ENCODE results near the gene INAFM1.

INAFM1 gene

DNA sequence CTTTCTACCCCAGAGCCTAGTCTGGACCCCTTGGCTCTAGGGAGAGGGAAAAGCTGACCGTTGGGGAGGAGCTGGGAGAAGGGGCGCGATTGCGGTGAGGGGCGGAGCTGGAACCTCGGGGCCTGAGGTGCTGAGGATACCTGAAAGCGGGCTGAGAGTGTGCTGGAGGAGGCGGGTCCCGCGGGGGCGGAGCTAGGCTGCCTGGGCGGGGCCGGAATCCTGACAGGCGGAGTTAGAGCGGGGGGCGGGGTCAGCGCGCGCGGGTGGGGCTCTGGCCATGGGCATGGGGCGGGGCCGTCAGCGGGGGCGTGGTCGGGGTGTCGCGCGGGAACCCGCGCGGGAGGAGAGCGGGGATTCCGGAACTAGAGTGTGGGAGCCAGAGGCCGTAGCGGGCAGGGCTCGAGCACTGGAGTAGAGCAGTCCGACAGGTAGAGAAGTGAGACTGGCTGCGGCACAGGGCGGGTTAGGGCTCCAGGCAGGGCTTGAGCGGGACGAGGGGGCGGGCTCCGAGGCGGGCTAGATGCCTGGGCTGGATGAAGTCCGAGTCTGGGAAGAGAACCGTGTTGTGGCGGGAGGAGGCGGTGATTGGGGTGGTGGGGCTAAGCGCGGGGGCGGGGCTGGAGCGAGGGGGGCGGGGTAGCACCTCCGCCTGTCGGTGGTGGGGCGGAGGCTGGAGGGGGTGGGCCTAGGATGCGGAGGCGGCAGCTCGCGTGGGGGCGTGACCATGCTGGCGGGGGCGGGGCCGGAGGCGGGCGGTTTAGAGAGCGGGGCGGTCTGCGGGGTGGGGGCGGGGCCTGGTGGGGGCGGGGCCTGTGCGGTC is at the start of gene INAFM1:
TSS of gene INAFM1 (plus strand) at position 815 of the 820 bp plus-strand sequence. CDS start 35 bp downstream, outside the sequence.
- H3K36me3 ChIP-seq (ENCODE audit: insufficient read depth, low read depth, low read length): peaks cover 14% of the 10 kb centered on the region
- H3K4me1 ChIP-seq (ENCODE audit: insufficient read depth, low read length): peaks cover 6% of the 10 kb centered on the region; the same call in 1 of the 2 replicates
- H3K9ac ChIP-seq (ENCODE audit: low read depth, low read length): peak within 1 kb of the TSS; percentile 93
- H3K4me3 ChIP-seq (ENCODE audit: low read length): peak within 1 kb of the TSS; percentile 88
- no peaks in the 10 kb centered on the region for H3K9me3 ChIP-seq (ENCODE audit: insufficient read depth, low read depth, low read length)
- H3K27ac ChIP-seq (ENCODE audit: low read length): peak within 1 kb of the TSS; percentile 93
- H3K27me3 ChIP-seq (ENCODE audit: insufficient read depth, low read length): peaks cover 15% of the 10 kb centered on the region

DNA sequence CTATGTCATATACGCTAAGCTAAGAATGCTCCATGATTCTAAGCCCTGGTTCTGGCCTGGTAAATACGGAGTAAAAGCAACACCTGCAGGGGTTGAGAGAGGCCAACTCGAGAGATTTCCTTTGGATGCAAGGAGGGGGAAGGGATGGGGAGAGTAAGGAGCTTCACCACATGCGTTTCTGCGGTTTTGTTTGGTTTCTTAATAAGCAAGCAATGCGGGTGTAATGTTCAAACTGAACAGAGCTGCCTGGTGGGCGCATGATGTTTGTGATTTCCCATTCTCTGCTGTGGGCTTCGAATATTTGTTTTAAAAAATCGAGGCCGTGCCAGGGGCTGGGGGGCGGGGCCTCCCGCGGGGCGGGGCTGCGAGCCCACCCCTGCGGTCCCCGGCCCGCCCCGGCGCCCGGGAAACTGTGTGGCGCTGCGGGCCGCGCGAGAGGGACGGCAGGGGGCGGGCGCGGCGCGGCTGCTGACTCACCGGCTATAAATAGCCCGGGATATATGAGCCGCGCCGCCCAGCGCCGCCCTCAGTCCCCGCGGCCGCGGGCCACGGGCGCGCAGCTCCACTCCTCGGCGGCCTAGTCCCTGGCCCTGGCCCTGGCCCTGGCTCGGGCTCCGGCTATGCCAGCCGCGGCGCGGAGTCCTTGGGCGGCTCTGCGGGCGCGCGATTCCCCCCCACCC is 48.8 kb upstream of the INAFM1 start:
- H3K9ac ChIP-seq (ENCODE audit: low read depth, low read length): peak overlapping the region; percentile 78; the same call in 1 of the 2 replicates
- H3K9me3 ChIP-seq (ENCODE audit: insufficient read depth, low read depth, low read length): no peaks in the 10 kb centered on the region
- H3K27me3 ChIP-seq (ENCODE audit: insufficient read depth, low read length): peaks cover 14% of the 10 kb centered on the region; the same call in 1 of the 2 replicates
- H3K36me3 ChIP-seq (ENCODE audit: insufficient read depth, low read depth, low read length): peaks cover 9% of the 10 kb centered on the region
- H3K4me3 ChIP-seq (ENCODE audit: low read length): peak overlapping the region; percentile 78; the same call in 1 of the 2 replicates
- H3K27ac ChIP-seq (ENCODE audit: low read length): peak overlapping the region; percentile 84
- peaks cover 8% of the 10 kb centered on the region; the same call in 1 of the 2 replicates for H3K4me1 ChIP-seq (ENCODE audit: insufficient read depth, low read length)

DNA sequence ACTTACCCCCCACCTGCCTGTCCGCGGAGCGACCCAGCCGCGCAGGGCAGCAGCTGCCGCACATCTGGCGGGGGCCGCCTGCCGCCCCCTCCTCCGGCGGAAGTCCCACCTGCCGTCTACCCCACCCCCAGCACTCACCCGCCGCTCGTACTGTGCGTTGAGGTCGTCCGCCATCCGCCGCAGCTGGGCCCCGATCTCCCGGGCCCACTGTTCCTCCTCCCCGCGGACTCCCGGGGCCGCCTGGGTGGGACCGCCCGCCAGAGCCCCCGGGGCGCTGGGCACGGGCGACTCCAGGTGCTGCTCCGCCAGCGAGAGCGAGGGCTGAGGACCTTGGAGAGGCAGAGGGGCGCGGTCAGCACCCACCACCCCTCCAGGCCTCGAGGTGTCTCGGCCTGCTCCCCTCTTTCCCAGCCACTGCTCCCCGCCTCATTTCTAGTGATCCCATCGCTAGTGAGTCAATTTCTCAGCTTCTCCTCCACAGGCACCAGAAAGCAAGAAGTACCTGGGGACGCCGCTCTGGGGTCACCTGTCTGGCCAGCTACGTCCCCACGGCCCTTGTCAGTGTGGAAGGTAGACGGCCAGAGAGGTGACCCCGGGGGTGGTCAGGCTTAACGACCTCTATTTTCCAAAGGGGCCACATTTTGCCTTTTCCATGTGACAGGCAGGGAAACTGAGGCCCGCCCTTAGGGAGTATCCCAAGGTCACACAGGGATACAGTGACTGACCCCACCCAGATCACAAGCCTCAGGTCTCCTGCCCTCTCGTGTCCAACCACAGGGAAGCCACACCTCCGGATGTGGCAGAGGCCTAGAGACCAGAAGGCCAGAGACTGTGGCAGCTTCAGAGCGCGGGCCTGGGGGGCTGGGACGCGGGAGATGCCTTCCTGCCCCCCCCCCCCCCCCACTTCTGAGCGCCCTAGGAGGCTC is 48.0 kb upstream of the INAFM1 start:
- peaks cover 10% of the 10 kb centered on the region; the same call in 1 of the 2 replicates for H3K4me1 ChIP-seq (ENCODE audit: insufficient read depth, low read length)
- H3K27ac ChIP-seq (ENCODE audit: low read length): peak overlapping the region; percentile 84
- peaks cover 14% of the 10 kb centered on the region; the same call in 1 of the 2 replicates for H3K27me3 ChIP-seq (ENCODE audit: insufficient read depth, low read length)
- no peaks in the 10 kb centered on the region for H3K9me3 ChIP-seq (ENCODE audit: insufficient read depth, low read depth, low read length)
- peak overlapping the region; percentile 78 for H3K4me3 ChIP-seq (ENCODE audit: low read length)
- peak overlapping the region; percentile 78; the same call in 1 of the 2 replicates for H3K9ac ChIP-seq (ENCODE audit: low read depth, low read length)
- peaks cover 6% of the 10 kb centered on the region; the same call in 1 of the 2 replicates for H3K36me3 ChIP-seq (ENCODE audit: insufficient read depth, low read depth, low read length)

DNA sequence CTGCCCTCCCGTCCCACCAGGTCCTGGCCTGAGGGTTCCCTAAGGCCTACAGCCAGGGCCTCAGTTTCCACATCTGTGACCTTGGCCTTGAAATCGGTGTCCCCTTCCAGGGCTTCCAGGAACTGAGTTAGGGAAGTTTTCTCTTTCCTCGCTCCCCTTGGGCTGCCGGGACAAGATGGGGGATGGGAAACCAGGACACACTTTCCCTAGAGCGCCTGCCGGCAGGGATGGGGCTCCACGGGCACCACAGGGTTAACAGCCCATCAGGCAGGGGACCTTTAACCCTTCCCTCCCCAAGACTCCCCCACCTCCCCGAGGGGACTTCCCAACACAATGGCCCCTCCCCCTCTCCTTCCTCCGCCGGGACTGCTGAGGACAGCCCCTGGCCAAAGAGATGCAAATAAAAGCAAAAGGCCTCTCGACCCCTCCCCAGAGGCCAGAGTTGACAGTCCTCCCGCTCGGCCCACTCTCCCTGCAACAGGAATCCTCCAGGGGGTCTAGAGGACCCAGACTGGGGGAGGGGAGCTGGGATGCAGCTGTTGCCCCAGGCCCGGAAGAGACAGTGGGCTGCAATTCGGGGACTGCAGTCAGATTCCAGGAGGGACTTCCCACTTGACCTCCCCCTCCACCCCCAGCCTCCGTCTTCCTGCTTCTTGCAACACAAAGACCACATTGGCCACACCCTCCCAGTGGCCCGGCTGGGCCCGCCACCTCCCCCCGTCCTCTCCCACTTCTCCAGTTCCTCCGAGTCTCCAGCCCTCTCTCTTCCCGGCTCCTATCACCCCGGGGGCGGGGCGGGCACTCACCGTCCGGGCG is 47.1 kb upstream of the INAFM1 start:
- Histone ChIP-seq H3K9ac (ENCODE audit: low read depth, low read length) (peak overlapping the region; percentile 78; the same call in 1 of the 2 replicates), H3K4me3 (ENCODE audit: low read length) (peak overlapping the region; percentile 78), H3K9me3 (ENCODE audit: insufficient read depth, low read depth, low read length) (no peaks in the 10 kb centered on the region), H3K27ac (ENCODE audit: low read length) (peak overlapping the region; percentile 84), H3K4me1 (ENCODE audit: insufficient read depth, low read length) (peaks cover 12% of the 10 kb centered on the region; the same call in 1 of the 2 replicates), H3K27me3 (ENCODE audit: insufficient read depth, low read length) (peaks cover 14% of the 10 kb centered on the region; the same call in 1 of the 2 replicates), H3K36me3 (ENCODE audit: insufficient read depth, low read depth, low read length) (no peaks in the 10 kb centered on the region)

DNA sequence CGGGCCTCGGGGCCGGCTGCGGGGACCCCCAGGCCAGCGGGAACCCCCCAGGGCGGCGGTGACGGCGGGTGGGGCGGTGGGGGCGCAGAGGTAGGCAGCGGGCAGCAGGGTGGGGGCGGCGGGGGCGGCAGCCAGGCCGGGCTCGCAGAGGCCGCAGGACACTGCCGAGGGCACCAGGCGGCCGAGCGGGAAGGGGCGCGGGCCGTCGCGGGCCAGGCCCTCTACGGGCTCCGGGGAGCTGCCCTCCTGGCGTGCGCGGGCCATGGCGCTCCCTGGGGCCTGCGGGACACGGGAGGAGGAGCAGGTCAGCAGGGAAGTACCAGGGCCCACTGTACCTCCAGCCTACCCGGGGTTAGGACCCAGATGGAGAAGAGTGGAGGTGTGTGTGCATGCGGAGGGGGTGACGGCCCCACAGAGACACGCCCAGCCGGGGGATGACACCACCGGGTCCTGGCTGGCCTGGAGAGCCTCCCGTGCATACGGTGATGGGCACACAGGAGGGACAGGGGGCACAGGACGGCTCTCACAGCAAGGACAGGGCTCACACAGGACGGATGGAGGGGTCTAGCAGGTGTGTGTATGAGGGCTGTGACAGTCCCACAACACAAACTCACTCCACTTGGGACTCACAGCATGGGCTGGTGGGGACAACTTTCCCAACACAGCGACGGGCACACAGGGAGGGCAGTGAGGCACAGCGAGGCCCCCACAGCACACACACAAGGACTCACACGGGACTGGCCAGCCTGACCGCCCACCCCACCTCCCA is 46.3 kb upstream of the INAFM1 start:
- no peaks in the 10 kb centered on the region for H3K36me3 ChIP-seq (ENCODE audit: insufficient read depth, low read depth, low read length)
- peaks cover 12% of the 10 kb centered on the region; the same call in 1 of the 2 replicates for H3K4me1 ChIP-seq (ENCODE audit: insufficient read depth, low read length)
- H3K9me3 ChIP-seq (ENCODE audit: insufficient read depth, low read depth, low read length): no peaks in the 10 kb centered on the region
- H3K27ac ChIP-seq (ENCODE audit: low read length): peak overlapping the region; percentile 60
- H3K4me3 ChIP-seq (ENCODE audit: low read length): peak overlapping the region; percentile 78
- H3K27me3 ChIP-seq (ENCODE audit: insufficient read depth, low read length): peaks cover 14% of the 10 kb centered on the region; the same call in 1 of the 2 replicates
- peak overlapping the region; percentile 78; the same call in 1 of the 2 replicates for H3K9ac ChIP-seq (ENCODE audit: low read depth, low read length)

DNA sequence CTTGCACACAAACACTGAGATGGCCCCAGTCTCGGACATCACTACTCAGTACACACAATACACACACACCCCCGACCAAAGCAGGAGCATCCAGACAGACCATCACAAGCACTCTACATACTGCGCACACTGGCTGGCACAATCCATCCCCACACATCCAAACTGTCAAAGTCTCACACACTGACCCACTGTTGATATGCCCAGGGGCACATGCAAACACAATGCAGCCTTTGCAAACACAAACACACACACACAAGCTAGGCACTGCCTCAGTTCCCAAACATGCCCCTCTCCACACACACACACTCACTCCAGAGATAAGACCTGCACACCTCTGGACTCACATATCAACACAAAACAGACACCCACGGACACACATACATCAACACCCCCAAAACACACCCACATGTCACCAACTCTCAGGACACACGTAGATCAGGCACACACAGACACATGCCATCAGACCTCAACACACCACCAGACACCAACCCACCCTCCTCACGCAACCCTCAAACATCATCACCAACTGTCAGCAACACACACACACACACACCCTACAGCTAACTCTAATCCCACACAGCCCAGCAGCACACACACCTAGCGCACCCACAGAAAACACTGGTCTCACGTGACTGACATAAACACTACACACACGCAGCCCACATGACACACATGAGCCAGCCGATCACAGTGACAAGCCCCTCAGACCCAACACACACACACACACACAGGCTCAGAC is 45.6 kb upstream of the INAFM1 start:
- H3K27me3 ChIP-seq (ENCODE audit: insufficient read depth, low read length): peaks cover 14% of the 10 kb centered on the region; the same call in 1 of the 2 replicates
- no peaks in the 10 kb centered on the region for H3K9me3 ChIP-seq (ENCODE audit: insufficient read depth, low read depth, low read length)
- H3K4me1 ChIP-seq (ENCODE audit: insufficient read depth, low read length): peaks cover 12% of the 10 kb centered on the region; the same call in 1 of the 2 replicates
- peak overlapping the region; percentile 60 for H3K27ac ChIP-seq (ENCODE audit: low read length)
- H3K9ac ChIP-seq (ENCODE audit: low read depth, low read length): peak overlapping the region; percentile 78; the same call in 1 of the 2 replicates
- peak overlapping the region; percentile 78 for H3K4me3 ChIP-seq (ENCODE audit: low read length)
- H3K36me3 ChIP-seq (ENCODE audit: insufficient read depth, low read depth, low read length): no peaks in the 10 kb centered on the region

DNA sequence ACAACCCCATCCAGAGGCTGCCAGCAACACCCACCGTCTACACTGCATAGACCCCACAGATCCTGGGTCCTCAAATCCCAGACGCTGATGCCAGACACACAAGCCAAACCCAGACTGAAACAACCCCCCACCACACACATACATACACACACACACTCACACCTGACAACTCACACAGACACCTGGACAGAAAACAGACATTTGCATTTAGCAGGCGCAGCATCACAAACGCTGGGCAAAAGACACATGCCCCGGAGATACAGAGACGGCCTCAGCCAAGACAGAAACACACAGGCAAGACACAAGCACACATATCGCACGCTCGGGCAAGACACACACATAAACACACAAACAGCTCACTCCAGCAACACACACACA is 45.0 kb upstream of the INAFM1 start:
- Histone ChIP-seq H3K27me3 (ENCODE audit: insufficient read depth, low read length) (peaks cover 14% of the 10 kb centered on the region; the same call in 1 of the 2 replicates), H3K9ac (ENCODE audit: low read depth, low read length) (peak overlapping the region; percentile 67; the same call in 1 of the 2 replicates), H3K9me3 (ENCODE audit: insufficient read depth, low read depth, low read length) (no peaks in the 10 kb centered on the region), H3K27ac (ENCODE audit: low read length) (no peak overlapping the region), H3K4me3 (ENCODE audit: low read length) (peak overlapping the region; percentile 78), H3K4me1 (ENCODE audit: insufficient read depth, low read length) (peaks cover 12% of the 10 kb centered on the region; the same call in 1 of the 2 replicates), H3K36me3 (ENCODE audit: insufficient read depth, low read depth, low read length) (no peaks in the 10 kb centered on the region)

DNA sequence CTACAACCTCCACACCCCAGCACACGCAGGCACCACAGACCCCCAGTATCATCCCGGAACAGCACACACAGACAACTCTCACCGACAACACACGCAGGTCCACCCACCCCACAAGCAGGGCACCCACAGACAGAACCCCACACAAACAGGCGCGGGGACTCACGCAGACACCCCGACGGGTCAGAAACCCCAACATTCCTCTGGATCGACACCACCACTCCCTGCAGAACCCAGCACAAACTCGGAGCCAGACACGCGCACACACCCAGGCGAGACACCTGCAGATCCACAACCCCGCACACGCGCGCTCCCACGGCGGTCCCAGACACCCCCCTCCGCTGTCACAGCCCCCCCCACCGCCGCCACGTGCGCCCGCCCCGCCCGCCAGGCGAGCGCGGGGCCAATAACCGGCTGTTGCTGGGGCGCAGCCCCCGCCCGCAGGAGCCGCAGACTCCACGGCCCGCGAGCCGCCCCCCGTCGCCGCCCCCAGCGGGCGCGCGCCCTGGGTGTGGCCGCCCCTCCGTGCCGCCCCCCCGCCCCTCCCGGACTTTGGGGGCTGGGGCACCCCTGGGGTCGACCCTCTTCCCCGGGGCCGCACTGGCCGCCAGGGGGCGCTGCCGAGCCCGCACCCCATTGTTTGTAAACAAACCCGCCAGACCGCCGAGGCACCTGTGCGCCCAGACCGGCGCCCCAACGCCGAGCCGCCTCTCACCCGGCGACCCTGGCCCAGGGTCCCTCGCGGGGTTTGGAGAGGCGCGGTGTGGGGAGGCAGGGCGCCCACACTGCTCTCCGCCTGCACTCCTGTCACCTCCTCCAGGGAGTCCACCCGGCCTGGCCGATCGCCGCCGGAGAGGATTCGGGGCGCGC is 44.4 kb upstream of the INAFM1 start:
- Histone ChIP-seq H3K27me3 (ENCODE audit: insufficient read depth, low read length) (peaks cover 14% of the 10 kb centered on the region; the same call in 1 of the 2 replicates), H3K9ac (ENCODE audit: low read depth, low read length) (peak overlapping the region; percentile 67; the same call in 1 of the 2 replicates), H3K9me3 (ENCODE audit: insufficient read depth, low read depth, low read length) (no peaks in the 10 kb centered on the region), H3K36me3 (ENCODE audit: insufficient read depth, low read depth, low read length) (no peaks in the 10 kb centered on the region), H3K27ac (ENCODE audit: low read length) (no peak overlapping the region), H3K4me3 (ENCODE audit: low read length) (peak overlapping the region; percentile 78), H3K4me1 (ENCODE audit: insufficient read depth, low read length) (peaks cover 12% of the 10 kb centered on the region; the same call in 1 of the 2 replicates)

DNA sequence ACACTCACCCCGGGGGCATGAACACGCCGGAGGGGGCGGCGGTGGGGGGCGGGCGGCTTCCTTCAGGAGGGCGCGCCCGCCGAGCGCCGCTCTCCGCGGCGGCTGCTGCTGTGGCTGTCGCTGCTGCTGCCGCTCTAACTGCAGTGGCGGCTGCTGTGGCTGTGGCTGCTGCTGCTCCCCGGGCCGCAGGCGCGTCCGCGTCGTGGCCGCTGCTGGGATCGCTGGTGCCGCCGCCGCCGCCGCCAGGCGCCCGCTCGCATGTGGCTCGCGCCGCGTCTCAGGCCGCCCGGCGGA is 43.8 kb upstream of the INAFM1 start, which contains the start of gene BBC3:
TSS of gene BBC3 (minus strand) at position 279 of the 294 bp plus-strand sequence. CDS start 2,768 bp downstream, outside the sequence.
- Histone ChIP-seq H3K27me3 (ENCODE audit: insufficient read depth, low read length) (peaks cover 14% of the 10 kb centered on the region; the same call in 1 of the 2 replicates), H3K36me3 (ENCODE audit: insufficient read depth, low read depth, low read length) (no peaks in the 10 kb centered on the region), H3K4me1 (ENCODE audit: insufficient read depth, low read length) (peaks cover 6% of the 10 kb centered on the region; the same call in 1 of the 2 replicates), H3K27ac (ENCODE audit: low read length) (no peak within 1 kb of the TSS), H3K9me3 (ENCODE audit: insufficient read depth, low read depth, low read length) (no peaks in the 10 kb centered on the region), H3K9ac (ENCODE audit: low read depth, low read length) (peak within 1 kb of the TSS; percentile 67; the same call in 1 of the 2 replicates), H3K4me3 (ENCODE audit: low read length) (peak within 1 kb of the TSS; percentile 78)

Measured in iPS-20b (cell line).